Measurements from ENCODE around the gene KCNK2.
A peak's percentile ranks its signal among the peaks of the same experiment; 100 is the strongest.

The KCNK2 gene

GRCh38 chr1:215095524-215095923 lies 13.0 kb downstream of the KCNK2 start:
- DNase-seq (ENCODE audit: low spot score) = no peak

- DNase-seq (ENCODE audit: low spot score) = no peak
Measured at GRCh38 chr1:215101511-215101910, 19.0 kb downstream of the KCNK2 start.

GRCh38 chr1:215104283-215104682 lies 21.7 kb downstream of the KCNK2 start:
- DNase-seq (ENCODE audit: low spot score) = no peak

GRCh38 chr1:215106067-215106466 lies 23.5 kb downstream of the KCNK2 start:
- no peak for DNase-seq (ENCODE audit: low spot score)

GRCh38 chr1:215109171-215109570 lies 26.6 kb downstream of the KCNK2 start:
- DNase-seq (ENCODE audit: low spot score) = no peak

GRCh38 chr1:215111916-215112315 lies 29.4 kb downstream of the KCNK2 start:
- no peak for DNase-seq (ENCODE audit: low spot score)

GRCh38 chr1:215113776-215114153 lies 31.2 kb downstream of the KCNK2 start:
- no peak for DNase-seq (ENCODE audit: low spot score)

- DNase-seq (ENCODE audit: low spot score) = peak; percentile 5
Measured at GRCh38 chr1:215114154-215114933, 31.8 kb downstream of the KCNK2 start.

GRCh38 chr1:215115760-215116159 lies 33.2 kb downstream of the KCNK2 start:
- DNase-seq (ENCODE audit: low spot score) = no peak

GRCh38 chr1:215118081-215118480 lies 35.5 kb downstream of the KCNK2 start:
- no peak for DNase-seq (ENCODE audit: low spot score)

- no peak for DNase-seq (ENCODE audit: low spot score)
Measured at GRCh38 chr1:215119056-215119455, 36.5 kb downstream of the KCNK2 start.

- no peak for DNase-seq (ENCODE audit: low spot score)
Measured at GRCh38 chr1:215119719-215120365, 37.3 kb downstream of the KCNK2 start.

- no peak for DNase-seq (ENCODE audit: low spot score)
Measured at GRCh38 chr1:215128504-215128903, 46.0 kb downstream of the KCNK2 start.

- DNase-seq (ENCODE audit: low spot score) = no peak
Measured at GRCh38 chr1:215131291-215131690, 48.8 kb downstream of the KCNK2 start.

- no peak for DNase-seq (ENCODE audit: low spot score)
Measured at GRCh38 chr1:215132156-215132555, 49.6 kb downstream of the KCNK2 start.

- DNase-seq (ENCODE audit: low spot score) = no peak
Measured at GRCh38 chr1:215133532-215133931, 51.0 kb downstream of the KCNK2 start.

GRCh38 chr1:215137985-215138384 lies 55.4 kb downstream of the KCNK2 start:
- no peak for DNase-seq (ENCODE audit: low spot score)

- no peak for DNase-seq (ENCODE audit: low spot score)
Measured at GRCh38 chr1:215140135-215140534, 57.6 kb downstream of the KCNK2 start.

GRCh38 chr1:215141460-215141859 lies 58.9 kb downstream of the KCNK2 start:
- no peak for DNase-seq (ENCODE audit: low spot score)

- DNase-seq (ENCODE audit: low spot score) = no peak
Measured at GRCh38 chr1:215143497-215143896, 61.0 kb downstream of the KCNK2 start.

- DNase-seq (ENCODE audit: low spot score) = peak; percentile 31
Measured at GRCh38 chr1:215146240-215146975, 63.9 kb downstream of the KCNK2 start.

GRCh38 chr1:215147024-215147423 lies 64.5 kb downstream of the KCNK2 start:
- no peak for DNase-seq (ENCODE audit: low spot score)
